ENCODE results near the gene HOPX.

The HOPX gene

GRCh38 chr4:56658528-56658927 is 22.6 kb downstream of the HOPX start:
- in situ Hi-C loops (cut with HindIII; ENCODE audit: low sequenced_read_pairs) = no loop called here
- TF ChIP-seq CTCF (IDR thresholded peaks at IDR 0.05; ENCODE audit: low read depth, low read length) = no peak
- no peak overlapping the region for H3K4me3 ChIP-seq (ENCODE audit: low read depth, low read length)
- DNase-seq (ENCODE audit: low read depth, low spot score) = peak; percentile 71

- DNase-seq (ENCODE audit: low read depth, low spot score) = no peak
- no peak for TF ChIP-seq CTCF (IDR thresholded peaks at IDR 0.05; ENCODE audit: low read depth, low read length)
- in situ Hi-C loops (cut with HindIII; ENCODE audit: low sequenced_read_pairs) = no loop called here
Measured at GRCh38 chr4:56657818-56658217, 23.3 kb downstream of the HOPX start.

DNA sequence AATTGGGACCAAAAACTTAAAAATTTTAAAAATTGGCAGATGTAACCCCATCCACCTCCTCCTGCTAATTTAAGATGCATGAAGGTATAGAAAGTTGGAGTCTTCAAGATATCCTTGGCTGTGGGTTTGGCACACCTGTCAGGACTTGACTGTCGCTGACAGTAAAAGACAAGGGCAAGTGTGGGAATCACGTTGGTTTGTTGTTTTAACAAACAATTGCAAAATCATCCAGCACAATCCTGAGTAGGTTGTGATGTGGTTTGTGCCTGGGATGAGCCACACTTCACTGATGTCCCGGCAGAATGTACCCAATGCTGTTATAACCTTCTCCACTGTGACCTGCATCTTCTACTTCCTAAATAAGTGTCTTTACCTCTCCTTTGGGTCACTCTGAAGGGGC is 24.0 kb downstream of the HOPX start:
- H3K4me3 ChIP-seq (ENCODE audit: low read depth, low read length) = no peak overlapping the region
- no peak for DNase-seq (ENCODE audit: low read depth, low spot score)
- TF ChIP-seq CTCF (IDR thresholded peaks at IDR 0.05; ENCODE audit: low read depth, low read length) = no peak
- in situ Hi-C loops (cut with HindIII; ENCODE audit: low sequenced_read_pairs) = no loop called here

More at GRCh38 chr4:56657818-56658217, 23.3 kb downstream of the HOPX start:
- no peak overlapping the region for H3K4me3 ChIP-seq (ENCODE audit: low read depth, low read length)

GRCh38 chr4:56656346-56656643 is 24.8 kb downstream of the HOPX start:
- no peak for DNase-seq (ENCODE audit: low read depth, low spot score)
- H3K4me3 ChIP-seq (ENCODE audit: low read depth, low read length) = peak overlapping the region; percentile 54
- TF ChIP-seq CTCF (IDR thresholded peaks at IDR 0.05; ENCODE audit: low read depth, low read length) = peak; percentile 48
- in situ Hi-C loops (cut with HindIII; ENCODE audit: low sequenced_read_pairs) = no loop called here

DNA sequence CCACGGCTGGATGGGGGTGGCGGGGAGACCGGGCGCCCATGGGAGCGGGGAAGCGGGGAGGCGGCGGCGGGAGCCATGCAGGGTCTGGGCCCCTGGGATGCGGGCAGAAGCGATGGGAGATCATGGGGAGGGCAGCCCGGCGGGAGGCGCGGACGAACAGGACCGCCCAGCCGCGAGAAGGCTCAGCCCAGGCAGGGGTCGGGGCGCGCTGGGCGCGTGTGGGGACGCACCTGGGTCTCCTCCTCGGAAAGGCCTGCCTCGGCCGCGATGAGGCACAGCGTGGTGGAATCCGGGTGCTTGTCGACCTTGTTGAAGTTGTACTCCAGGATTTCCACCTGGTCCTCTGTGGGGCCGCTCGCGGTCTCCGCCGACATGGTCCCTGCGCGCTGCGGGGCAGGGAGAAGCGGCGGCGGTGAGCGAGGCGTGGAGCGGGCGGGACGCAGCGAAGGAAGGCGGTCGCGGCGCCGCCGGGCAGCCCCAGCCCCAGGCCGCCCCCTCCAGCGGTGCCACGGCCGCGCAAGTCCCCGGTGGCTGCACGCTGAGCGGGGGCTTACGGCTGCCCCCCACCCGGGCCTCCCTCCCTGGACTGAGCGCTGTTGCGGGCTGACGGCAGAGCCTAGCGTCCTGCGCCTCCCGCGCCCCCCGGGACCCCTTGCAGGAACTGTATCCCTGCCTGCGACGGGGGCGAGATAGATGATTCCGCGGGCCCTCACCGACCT is 25.3 kb downstream of the HOPX start:
- no peak for TF ChIP-seq CTCF (IDR thresholded peaks at IDR 0.05; ENCODE audit: low read depth, low read length)
- H3K4me3 ChIP-seq (ENCODE audit: low read depth, low read length) = peak overlapping the region; percentile 54
- in situ Hi-C loops (cut with HindIII; ENCODE audit: low sequenced_read_pairs) = no loop called here
- DNase-seq (ENCODE audit: low read depth, low spot score) = no peak

- peak; percentile 49 for DNase-seq (ENCODE audit: low read depth, low spot score)
- TF ChIP-seq CTCF (IDR thresholded peaks at IDR 0.05; ENCODE audit: low read depth, low read length) = no peak
- in situ Hi-C loops (cut with HindIII; ENCODE audit: low sequenced_read_pairs) = no loop called here
- peak overlapping the region; percentile 54 for H3K4me3 ChIP-seq (ENCODE audit: low read depth, low read length)
Measured at GRCh38 chr4:56655209-56655626, 25.9 kb downstream of the HOPX start.
